Measurements from ENCODE around the gene CCDC137.

Gene CCDC137

DNA sequence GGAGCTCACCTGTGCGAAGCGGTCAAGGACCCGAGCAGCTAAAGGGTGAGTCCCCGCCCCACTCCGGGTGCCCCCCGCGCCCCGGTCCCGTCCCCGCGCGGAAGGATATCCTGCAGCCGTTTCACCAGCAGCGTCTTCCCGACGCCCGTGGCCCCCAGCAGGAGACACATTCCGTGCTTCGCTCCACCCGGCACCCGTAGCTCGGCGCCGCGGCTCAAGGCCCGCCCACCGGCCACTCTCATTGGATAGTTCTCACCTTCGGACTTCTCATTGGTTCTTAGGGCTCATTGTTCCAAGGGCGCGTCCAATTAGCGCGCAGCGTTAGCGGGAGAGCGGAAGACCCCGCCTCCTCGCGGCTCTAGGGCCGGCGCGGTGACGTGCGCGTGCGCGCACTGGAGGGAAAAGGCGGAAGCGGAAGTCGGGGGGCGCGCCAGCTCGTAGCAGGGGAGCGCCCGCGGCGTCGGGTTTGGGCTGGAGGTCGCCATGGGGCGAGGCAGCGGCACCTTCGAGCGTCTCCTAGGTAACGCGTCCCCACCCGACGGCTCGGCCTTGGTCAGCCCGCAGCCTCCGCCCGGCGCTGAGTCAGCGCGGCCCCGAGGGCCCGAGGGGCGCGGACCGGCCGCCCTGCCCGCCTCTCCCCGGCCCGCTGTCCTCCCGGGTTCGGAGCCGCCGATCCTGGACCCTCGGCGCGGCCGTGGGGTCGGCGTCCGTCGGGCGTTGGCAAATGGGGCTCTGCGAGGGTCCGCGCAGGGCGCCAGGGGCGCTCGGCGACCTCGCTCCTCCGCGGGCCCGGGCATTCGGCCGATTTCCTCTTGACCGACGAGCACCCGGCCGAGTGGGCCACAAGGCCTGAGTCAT, 17.3 kb downstream of the CCDC137 start, which contains the start of the genes ARL16 and HGS:
Gene ARL16, minus strand, starts transcription at position 214 of the 858 bp plus-strand sequence. Its CDS starts 44 bp downstream, at position 170.
Gene HGS, plus strand, starts transcription at position 428 of the 858 bp plus-strand sequence. Its CDS starts 56 bp downstream, at position 484.
- DNase-seq: peak; percentile 98

DNA sequence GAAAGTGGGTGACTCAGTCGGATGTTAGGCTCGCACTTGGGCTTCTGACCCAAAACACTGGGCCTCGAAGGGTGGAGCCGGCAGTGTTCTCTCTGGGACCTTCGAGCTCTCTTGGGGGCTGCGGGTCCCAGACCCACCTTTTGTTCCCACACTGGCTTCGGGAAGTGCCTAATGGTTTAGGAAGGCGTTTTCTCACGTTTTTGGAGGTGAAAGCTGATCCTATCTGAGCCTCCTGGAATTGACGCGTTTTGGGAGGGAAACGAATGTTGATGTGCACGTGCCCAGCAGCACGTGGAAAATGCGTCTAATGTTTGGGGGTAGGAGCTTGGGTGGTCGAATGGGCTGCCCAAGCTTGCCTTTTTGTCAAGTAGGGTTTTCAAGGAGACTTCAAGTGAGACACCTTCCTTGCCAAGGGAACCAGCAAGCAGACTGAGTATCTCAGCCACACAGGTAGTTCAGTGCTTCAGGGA, 17.9 kb downstream of the CCDC137 start:
- DNase-seq: no peak

DNA sequence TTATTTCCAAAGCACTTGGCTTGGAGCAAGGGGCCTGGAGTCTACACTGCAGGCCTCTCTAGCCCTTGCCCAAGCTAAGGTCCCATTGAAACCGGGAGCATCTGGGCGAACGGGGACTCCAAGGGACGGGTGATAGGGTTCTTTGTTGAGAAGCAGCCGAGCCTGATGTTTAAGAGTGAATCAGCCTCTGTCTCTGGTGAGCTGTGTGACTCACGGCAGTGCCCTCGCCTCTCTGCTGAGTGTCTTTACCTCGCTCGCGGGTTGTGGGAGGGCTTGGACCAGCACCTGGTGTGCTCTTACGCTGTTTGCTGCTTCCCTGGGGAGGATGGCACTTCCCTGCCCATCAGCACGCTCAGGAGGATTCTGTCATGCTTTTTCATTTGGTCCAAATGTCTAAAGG, 18.6 kb downstream of the CCDC137 start:
- no peak for DNase-seq

- DNase-seq: no peak
These were observed 20.1 kb downstream of the CCDC137 start for GRCh38 chr17:81686614-81687013.

GRCh38 chr17:81687770-81688541, 21.4 kb downstream of the CCDC137 start:
- no peak for DNase-seq

- DNase-seq: no peak
These were observed 22.1 kb downstream of the CCDC137 start for GRCh38 chr17:81688616-81689015.

DNA sequence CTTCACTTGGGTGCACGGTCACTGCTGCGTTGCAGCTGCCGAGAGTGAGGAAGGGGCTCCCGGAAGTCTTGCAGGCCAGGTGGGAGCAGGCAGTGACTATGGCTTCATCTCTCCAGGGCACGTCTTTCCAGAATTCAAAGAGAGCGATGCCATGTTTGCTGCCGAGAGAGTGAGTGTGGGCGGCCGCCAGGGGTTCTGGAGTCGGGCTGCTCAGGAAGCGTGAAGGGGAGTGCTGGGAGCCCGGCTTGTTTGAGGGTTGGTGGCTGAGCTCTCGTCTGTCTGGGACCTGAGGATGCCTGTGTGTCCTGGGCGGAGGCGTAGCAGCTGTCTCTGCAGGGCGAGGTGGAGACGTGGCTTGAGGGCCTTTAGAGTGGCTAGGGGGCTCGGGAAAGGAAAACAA, 23.5 kb downstream of the CCDC137 start:
- DNase-seq: no peak

- no peak for DNase-seq
These were observed 24.0 kb downstream of the CCDC137 start for GRCh38 chr17:81690549-81690948.

DNA sequence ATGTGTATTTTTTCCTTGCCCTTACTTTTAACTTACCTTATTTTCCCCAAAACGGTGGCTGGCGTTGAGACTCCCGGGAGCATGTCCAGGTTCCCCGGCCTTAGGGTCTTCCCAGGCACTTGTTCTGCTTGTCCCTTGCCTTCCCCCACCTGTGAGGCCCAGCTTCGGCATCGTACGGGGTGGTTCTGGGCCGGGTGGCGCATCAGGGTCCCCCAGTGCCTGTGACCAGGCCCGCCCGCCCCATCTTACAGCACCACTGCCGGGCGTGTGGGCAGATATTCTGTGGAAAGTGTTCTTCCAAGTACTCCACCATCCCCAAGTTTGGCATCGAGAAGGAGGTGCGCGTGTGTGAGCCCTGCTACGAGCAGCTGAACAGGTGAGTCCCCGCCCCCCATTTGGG, 24.7 kb downstream of the CCDC137 start:
- no peak for DNase-seq

- no peak for DNase-seq
These were observed 25.1 kb downstream of the CCDC137 start for GRCh38 chr17:81691608-81692007.

- DNase-seq: no peak
These were observed 27.1 kb downstream of the CCDC137 start for GRCh38 chr17:81693509-81694210.

DNA sequence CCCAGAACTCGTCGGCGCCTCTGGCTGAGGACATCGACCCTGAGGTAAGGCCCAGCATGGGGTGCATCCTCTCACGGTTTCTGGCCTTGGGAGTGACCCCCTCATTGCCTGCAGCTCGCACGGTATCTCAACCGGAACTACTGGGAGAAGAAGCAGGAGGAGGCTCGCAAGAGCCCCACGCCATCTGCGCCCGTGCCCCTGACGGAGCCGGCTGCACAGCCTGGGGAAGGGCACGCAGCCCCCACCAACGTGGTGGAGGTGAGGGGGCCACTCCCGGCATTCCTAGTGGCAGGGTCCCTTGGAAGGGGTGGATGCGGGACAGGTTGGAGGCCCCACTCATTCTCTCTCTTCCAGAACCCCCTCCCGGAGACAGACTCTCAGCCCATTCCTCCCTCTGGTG, 28.3 kb downstream of the CCDC137 start:
- no peak for DNase-seq

- DNase-seq: no peak
These were observed 28.7 kb downstream of the CCDC137 start for GRCh38 chr17:81695211-81695610.

DNA sequence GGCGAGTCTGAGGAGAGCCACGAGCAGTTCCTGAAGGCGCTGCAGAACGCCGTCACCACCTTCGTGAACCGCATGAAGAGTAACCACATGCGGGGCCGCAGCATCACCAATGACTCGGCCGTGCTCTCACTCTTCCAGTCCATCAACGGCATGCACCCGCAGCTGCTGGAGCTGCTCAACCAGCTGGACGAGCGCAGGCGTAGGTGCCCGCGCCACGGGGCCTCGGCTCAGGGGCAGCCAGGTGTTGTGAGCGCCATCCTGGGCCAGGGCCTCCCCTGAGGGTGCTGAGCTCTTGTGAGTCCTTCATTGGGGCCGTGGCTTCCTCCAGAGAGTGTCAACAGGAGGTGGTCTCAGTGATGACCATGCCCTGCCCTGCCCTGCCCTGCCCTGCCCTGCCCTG, 29.3 kb downstream of the CCDC137 start:
- no peak for DNase-seq

DNA sequence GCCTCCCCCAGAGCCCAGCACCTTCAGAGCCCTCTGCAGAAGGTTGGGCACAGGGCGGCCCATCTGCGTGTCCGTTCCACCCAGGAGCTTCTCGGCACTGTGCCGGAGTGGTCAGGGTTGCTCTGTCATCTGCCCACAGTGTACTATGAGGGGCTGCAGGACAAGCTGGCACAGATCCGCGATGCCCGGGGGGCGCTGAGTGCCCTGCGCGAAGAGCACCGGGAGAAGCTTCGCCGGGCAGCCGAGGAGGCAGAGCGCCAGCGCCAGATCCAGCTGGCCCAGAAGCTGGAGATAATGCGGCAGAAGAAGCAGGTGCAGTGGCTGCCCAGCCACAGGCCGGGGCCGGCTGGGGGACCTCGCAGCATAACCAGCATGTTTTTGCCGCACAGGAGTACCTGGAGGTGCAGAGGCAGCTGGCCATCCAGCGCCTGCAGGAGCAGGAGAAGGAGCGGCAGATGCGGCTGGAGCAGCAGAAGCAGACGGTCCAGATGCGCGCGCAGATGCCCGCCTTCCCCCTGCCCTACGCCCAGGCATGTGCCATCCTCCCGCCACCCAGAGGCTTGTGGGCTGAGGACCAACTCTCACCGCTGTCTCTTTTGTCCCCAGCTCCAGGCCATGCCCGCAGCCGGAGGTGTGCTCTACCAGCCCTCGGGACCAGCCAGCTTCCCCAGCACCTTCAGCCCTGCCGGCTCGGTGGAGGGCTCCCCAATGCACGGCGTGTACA, 29.8 kb downstream of the CCDC137 start:
- DNase-seq: no peak

- no peak for DNase-seq
These were observed 30.9 kb downstream of the CCDC137 start for GRCh38 chr17:81697261-81698044.

DNA sequence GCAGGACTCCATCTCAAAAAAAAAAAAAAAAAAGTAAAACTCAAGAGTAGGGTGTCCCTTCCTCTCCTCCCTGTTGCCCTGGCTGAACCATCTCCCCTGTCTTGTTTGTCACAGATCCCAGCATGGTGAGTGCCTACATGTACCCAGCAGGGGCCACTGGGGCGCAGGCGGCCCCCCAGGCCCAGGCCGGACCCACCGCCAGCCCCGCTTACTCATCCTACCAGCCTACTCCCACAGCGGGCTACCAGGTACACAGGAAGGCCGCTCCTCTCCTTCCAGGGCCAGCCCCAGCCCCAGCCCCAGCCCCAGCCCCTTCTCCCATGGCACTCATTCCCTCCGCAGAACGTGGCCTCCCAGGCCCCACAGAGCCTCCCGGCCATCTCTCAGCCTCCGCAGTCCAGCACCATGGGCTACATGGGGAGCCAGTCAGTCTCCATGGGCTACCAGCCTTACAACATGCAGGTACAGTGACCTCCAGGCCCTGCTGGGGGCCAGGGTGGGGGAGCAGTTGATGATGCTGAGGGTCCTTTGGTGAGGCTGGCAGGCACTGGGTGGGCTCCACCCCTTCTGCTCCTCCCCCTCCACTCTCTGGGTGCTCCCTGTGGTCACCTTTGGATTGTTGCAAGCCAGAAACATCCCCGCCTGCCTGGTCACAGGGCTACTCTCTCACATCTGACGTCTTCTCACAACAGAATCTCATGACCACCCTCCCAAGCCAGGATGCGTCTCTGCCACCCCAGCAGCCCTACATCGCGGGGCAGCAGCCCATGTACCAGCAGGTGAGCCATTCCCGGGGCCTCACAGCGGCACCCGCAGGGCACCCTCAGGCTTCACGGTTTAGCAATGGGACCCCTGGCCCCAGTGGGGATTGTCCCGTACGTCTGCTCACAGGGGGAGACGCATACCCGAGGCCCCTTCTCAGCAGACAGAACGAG, 34.1 kb downstream of the CCDC137 start:
- DNase-seq: no peak

GRCh38 chr17:81701288-81702071, 34.9 kb downstream of the CCDC137 start:
- no peak for DNase-seq

- DNase-seq: peak; percentile 82
These were observed 36.6 kb downstream of the CCDC137 start, which contains the start of gene MRPL12 for GRCh38 chr17:81702934-81703746. Gene MRPL12, plus strand, starts transcription at chr17:81703367. Its CDS starts 135 bp downstream, at chr17:81703502.
